Sigmoid colon (tissue), 4 donors: ENCODE measurements around the gene FBXL7.

Experiments used
- CTCF ChIP-seq, 4 experiments: fragments of 450-650 bp in 3 of 4; fragments of 200-600 bp in 1 of 4; IDR thresholded peaks; one replicate each; pipeline ENCODE4 v1.5.1; 2016 to 2019; ENCODE audit warnings: antibody characterized with exemption in 4 of 4, mild to moderate bottlenecking in 3 of 4, moderate library complexity in 2 of 4
- POLR2AphosphoS5 ChIP-seq, 4 donors: sonication (generic); formaldehyde crosslinking; IDR thresholded peaks; one replicate each; pipeline ENCODE4 v1.6.1; 2017; ENCODE audit warnings: antibody characterized with exemption in 4 of 4

GRCh38 chr5:15647251-15647650 is 147.3 kb downstream of the FBXL7 start:
- no peak for TF ChIP-seq CTCF (IDR thresholded peaks at IDR 0.05)
- no peak for TF ChIP-seq POLR2AphosphoS5 (IDR thresholded peaks at IDR 0.05)
